Measurements from ENCODE around the gene C12orf43.

GRCh38 chr12:120992989-120993388 lies 23.3 kb downstream of the C12orf43 start:
- TF ChIP-seq CTCF (IDR thresholded peaks at IDR 0.05; ENCODE audit: low read depth, low read length, poor library complexity, severe bottlenecking), result no peak
- no peak for TF ChIP-seq EZH2phosphoT487 (IDR thresholded peaks at IDR 0.05; ENCODE audit: borderline replicate concordance, low read length)

Measured in DOHH2 (cell line).